ENCODE results near the gene ACSF3.

- TF ChIP-seq BACH2 (CRISPR knock-in tag; IDR thresholded peaks at IDR 0.05; ENCODE audit: borderline replicate concordance) (no peak), SNAI2 (CRISPR knock-in tag; IDR thresholded peaks at IDR 0.05) (no peak), ISL1 (CRISPR knock-in tag; IDR thresholded peaks at IDR 0.05) (no peak), ZFP3 (CRISPR knock-in tag; IDR thresholded peaks at IDR 0.05) (no peak), OSR1 (CRISPR knock-in tag; IDR thresholded peaks at IDR 0.05) (no peak), ESRRG (CRISPR knock-in tag; IDR thresholded peaks at IDR 0.05) (no peak), TCF4 (CRISPR knock-in tag; IDR thresholded peaks at IDR 0.05; ENCODE audit: borderline replicate concordance) (no peak), TOX (CRISPR knock-in tag; IDR thresholded peaks at IDR 0.05; ENCODE audit: borderline replicate concordance) (no peak), PATZ1 (CRISPR knock-in tag; IDR thresholded peaks at IDR 0.05; ENCODE audit: borderline replicate concordance) (no peak), ARNTL (CRISPR knock-in tag; IDR thresholded peaks at IDR 0.05; ENCODE audit: borderline replicate concordance, low read depth) (no peak), ZFP30 (CRISPR knock-in tag; IDR thresholded peaks at IDR 0.05) (no peak)
Measured at GRCh38 chr16:89105599-89106151, 12.0 kb downstream of the ACSF3 start.

Data from SK-N-SH treated with all-trans-retinoic acid at 6 μM for 48 hours (cell line).